Effector CD4-positive, alpha-beta T cell (primary cell): Measurements from ENCODE around the gene HNRNPDL.
A peak's percentile ranks its signal among the peaks of the same experiment; 100 is the strongest.

ENCODE experiments used
- DNase-seq: peaks from one replicate; pipeline ENCODE4 v3.0.0-alpha.2; 2020

Gene HNRNPDL

DNA sequence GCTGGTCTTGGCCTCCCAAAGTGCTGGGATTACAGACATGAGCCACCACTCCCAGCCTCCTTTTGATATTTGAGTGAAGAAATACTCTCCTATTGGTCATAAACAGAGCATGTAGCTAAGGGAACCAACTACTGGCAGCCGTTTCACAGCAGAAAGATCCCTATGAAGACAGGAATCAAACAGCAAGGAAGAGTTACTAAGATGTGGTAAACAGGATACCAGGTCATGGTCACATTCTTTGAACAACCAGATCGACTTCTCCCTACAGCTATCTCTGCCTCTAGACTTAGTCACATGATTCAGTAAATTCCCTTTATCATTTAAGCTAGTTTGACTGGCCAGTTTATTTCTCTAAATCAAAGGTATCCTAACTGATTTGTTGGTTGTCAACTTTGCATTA lies 47.5 kb downstream of the HNRNPDL start:
- no peak for DNase-seq

- no peak for DNase-seq
These were observed 48.5 kb downstream of the HNRNPDL start for GRCh38 chr4:82381661-82382296.

GRCh38 chr4:82381235-82381634 lies 49.0 kb downstream of the HNRNPDL start:
- DNase-seq: no peak

GRCh38 chr4:82380831-82381230 lies 49.4 kb downstream of the HNRNPDL start:
- no peak for DNase-seq

GRCh38 chr4:82380344-82380743 lies 49.9 kb downstream of the HNRNPDL start:
- no peak for DNase-seq

- DNase-seq: no peak
These were observed 54.2 kb downstream of the HNRNPDL start for GRCh38 chr4:82376109-82376508.

DNA sequence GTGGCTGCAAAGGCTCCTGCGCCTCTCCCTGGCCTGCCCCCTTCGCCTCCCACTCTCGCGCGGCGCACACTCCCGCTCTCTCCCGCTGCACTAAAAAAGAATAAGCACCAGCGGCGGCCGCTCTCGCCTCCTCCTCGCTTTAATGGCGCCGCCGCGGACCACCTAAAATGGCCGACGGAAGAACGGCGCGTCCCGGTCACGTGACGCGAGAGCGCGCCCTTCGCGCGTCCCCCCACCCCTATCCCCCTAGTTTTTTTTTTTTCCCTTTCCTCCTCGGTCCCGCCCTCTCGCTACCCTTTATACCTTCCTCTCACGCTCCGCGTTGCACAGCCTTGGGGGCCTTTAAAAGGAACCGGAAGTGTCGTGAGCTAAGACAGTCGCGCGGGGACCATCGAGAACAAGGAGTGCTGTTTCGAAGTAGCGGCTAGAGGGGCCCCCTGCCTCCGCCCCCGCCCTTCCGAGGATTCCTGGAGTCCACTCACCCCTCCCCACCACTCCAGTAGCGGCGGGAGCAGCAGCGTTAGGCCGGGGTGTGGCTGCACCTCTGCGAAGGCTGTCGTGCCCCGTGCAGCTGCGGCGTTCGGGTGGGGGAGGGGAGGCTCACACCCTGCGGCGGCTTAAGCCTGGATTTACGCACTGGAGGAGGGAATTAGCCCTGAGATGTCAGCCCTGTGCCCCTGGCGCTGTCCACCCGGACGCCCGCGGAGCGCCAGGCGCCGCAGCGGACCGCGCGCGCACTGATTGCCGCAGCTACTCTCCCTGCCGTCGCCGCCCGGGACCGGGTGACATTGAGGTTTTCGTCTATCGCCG lies 56.2 kb downstream of the HNRNPDL start, which contains the start of gene HNRNPD:
HNRNPD (minus strand) TSS at position 176 of the 810 bp plus-strand sequence. CDS start 313 bp downstream, outside the sequence.
- peak; percentile 85 for DNase-seq

GRCh38 chr4:82373486-82373815 lies 56.8 kb downstream of the HNRNPDL start:
- no peak for DNase-seq
